Breast epithelium (tissue), 3 donors: ENCODE data around the gene RALGPS1.

ENCODE experiments used
- POLR2A ChIP-seq: fragments of 450-650 bp; IDR thresholded peaks from one replicate; pipeline ENCODE4 v1.6.1; 2016; ENCODE audit warnings: antibody characterized with exemption, mild to moderate bottlenecking, moderate library complexity
- TF ChIP-seq, protein P1 (sequence below), 3 donors: fragments of 450-650 bp; IDR thresholded peaks; one replicate each; pipeline ENCODE4 v1.5.1; 2016 to 2017; ENCODE audit warnings: antibody characterized with exemption in 3 of 3, mild to moderate bottlenecking in 3 of 3, moderate library complexity in 3 of 3

DNA sequence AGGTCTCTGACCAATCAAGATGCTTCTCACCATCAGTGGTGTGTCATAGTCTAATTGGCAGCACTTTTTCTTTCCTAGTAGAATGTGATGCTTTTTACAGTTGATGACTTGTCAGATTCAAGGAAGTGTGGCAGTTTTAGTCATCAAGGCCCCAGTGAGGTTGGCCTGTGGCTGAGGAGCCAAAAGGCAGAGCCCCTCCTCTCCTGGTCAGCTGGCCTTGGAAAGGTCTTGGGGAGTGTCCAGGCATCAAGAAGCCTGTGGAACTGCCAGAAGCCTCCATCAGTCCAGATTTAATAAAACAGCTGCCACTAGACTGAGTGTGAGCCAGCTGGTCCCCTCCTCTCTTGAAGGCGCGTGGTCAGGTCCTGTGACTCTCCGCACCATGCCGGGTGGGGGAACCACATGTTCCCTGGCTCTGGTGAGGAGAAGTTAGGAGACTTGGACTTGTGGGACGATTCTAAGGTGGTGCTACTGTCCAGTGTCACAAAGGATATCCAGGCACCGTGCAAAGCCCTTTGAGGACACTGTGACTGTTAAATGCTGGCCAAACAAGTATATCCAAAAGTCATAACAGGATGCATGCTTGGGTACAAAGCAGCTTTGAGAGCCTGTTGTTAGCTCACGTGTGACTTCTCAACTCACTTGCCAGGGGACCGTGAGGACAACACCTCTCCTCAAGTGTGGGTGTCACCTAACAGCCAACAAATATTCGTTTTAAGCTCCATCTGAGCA lies 213.9 kb downstream of the RALGPS1 start:
- TF ChIP-seq, protein P1, sequence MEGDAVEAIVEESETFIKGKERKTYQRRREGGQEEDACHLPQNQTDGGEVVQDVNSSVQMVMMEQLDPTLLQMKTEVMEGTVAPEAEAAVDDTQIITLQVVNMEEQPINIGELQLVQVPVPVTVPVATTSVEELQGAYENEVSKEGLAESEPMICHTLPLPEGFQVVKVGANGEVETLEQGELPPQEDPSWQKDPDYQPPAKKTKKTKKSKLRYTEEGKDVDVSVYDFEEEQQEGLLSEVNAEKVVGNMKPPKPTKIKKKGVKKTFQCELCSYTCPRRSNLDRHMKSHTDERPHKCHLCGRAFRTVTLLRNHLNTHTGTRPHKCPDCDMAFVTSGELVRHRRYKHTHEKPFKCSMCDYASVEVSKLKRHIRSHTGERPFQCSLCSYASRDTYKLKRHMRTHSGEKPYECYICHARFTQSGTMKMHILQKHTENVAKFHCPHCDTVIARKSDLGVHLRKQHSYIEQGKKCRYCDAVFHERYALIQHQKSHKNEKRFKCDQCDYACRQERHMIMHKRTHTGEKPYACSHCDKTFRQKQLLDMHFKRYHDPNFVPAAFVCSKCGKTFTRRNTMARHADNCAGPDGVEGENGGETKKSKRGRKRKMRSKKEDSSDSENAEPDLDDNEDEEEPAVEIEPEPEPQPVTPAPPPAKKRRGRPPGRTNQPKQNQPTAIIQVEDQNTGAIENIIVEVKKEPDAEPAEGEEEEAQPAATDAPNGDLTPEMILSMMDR (IDR thresholded peaks at IDR 0.05): no peak
- TF ChIP-seq POLR2A: no peak
